Measurements from ENCODE around the gene ZNF467. TPM values are rescaled to one million over a fixed set of nuclear protein-coding genes. Genes with fewer than 3 reads are reported as not detected.
A peak's percentile ranks its signal among the peaks of the same experiment; 100 is the strongest.

Gene ZNF467
- total RNA-seq, 1 donor from 2014 or later: 10.1 TPM

- DNase-seq (ENCODE audit: low spot score): no peak
- no peak for ATAC-seq
- intact Hi-C loops (cut with DNase I): no loop called here
These were observed 3.5 kb upstream of the ZNF467 start for GRCh38 chr7:149776848-149777407.

GRCh38 chr7:149776289-149776688, 2.9 kb upstream of the ZNF467 start:
- ATAC-seq (peak; percentile 4), DNase-seq (ENCODE audit: low spot score) (no peak)
- intact Hi-C loops (cut with DNase I): no loop called here

DNA sequence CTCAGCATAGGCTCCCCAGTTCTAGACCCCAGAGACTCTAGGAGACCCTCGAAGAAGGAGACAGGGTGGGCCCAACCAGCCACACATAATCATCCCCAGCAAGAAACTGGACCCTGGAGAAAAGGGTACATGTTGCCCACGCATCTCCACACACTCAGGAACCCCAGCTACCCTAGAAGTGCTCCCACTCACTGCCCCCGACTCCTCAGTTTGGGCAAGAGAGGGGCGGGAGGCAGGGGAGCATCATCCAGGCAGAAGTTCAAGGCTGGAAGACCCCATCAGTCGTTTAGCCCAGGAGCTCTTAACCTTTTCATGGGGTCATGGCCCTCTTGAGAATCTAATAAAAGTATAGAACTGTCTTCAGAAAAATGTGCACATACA, 1.8 kb upstream of the ZNF467 start:
- no peak for ATAC-seq
- DNase-seq (ENCODE audit: low spot score): no peak

GRCh38 chr7:149774237-149775175, 1.1 kb upstream of the ZNF467 start:
- no peak for ATAC-seq
- intact Hi-C loops (cut with DNase I): no loop called here
- DNase-seq (ENCODE audit: low spot score): no peak

More for the DNA sequence above, 1.8 kb upstream of the ZNF467 start:
- intact Hi-C loops (cut with DNase I): no loop called here

DNA sequence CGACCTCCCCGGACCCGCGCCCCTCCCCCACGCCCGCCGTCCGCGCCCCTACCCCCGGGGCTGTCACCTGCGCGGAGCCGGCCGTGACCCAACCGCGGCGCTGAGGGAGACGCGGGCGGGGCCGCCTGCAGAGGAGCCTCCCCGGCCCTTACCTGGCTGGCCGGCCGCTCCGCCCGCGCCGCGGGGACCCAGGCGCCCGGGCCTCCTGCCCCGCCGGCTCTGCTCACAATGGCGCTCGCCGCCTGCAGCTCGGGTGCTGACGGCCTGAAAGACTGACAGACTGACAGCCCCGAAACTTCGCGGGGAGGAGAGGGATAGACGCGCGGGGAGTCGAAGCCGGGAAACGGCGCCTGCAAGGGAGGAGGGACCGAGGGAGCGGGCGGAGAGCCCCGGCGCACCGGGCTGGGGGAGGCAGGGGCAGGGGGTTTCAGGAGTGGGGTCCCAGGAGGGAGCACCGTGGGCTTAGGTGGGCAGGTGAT, 393 bp downstream of the ZNF467 start:
- no peak for ATAC-seq
- DNase-seq (ENCODE audit: low spot score): no peak
- intact Hi-C loops (cut with DNase I): no loop called here

GRCh38 chr7:149772241-149772955, 990 bp downstream of the ZNF467 start:
- ATAC-seq: peak; percentile 13
- no peak for DNase-seq (ENCODE audit: low spot score)
- intact Hi-C loops (cut with DNase I): no loop called here

- DNase-seq (ENCODE audit: low spot score): peak; percentile 93
- ATAC-seq: peak; percentile 96
- intact Hi-C loops (cut with DNase I): no loop called here
These were observed 1.6 kb downstream of the ZNF467 start for GRCh38 chr7:149771720-149772240.

GRCh38 chr7:149770728-149771636, 2.4 kb downstream of the ZNF467 start:
- ATAC-seq (no peak), DNase-seq (ENCODE audit: low spot score) (peak; percentile 71)
- intact Hi-C loops (cut with DNase I): no loop called here

DNA sequence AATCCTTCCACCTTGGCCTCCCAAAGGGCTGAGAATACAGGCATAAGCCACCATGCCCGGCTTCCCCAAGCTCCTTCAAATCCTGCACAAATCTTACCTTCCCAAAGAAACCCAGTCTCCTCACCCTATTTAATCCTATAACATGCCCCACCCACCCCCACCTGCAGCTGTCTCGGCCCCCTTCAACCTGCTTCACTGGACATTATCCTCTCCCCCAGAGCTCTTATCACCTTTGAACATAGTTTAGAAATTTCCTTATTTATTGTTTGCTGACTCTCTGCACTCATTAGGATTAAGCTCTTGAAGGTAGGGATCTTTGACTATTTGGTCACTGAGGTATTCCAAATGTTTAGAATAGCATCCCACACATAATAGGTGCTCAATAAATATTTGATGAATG, 3.5 kb downstream of the ZNF467 start:
- intact Hi-C loops (cut with DNase I): no loop called here
- ATAC-seq (no peak), DNase-seq (ENCODE audit: low spot score) (no peak)

GRCh38 chr7:149768931-149769330, 4.5 kb downstream of the ZNF467 start:
- ATAC-seq (no peak), DNase-seq (ENCODE audit: low spot score) (no peak)
- intact Hi-C loops (cut with DNase I): no loop called here

GRCh38 chr7:149767068-149767467, 6.3 kb downstream of the ZNF467 start:
- DNase-seq (ENCODE audit: low spot score) (no peak), ATAC-seq (no peak)
- intact Hi-C loops (cut with DNase I): no loop called here

DNA sequence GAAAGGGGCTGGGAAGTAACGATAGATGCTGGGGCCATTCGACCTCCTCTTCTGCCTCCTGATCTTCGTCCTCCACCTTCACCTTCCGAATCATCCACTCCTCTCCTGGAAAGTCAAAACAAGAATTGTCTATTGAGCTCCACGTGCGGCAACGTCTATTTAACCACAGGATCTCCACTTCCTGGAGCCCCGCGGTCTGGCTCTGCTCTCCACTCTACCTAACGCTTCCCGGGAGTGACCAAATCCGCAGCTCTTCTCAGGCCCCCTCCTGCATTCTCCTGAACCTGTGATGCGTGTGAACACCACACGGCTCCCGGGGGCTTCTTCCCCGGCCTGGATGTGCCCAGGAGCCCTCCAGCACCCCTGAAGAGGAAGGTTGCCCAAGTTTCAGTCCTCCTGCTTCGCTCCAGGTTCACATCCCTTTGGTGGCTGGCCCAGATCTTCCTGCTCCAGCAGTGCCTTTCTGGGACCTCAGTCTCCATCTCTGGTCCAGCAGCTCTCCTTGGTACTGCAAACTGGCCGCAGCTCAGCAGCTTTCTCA, 7.2 kb downstream of the ZNF467 start:
- DNase-seq (ENCODE audit: low spot score) (no peak), ATAC-seq (no peak)
- intact Hi-C loops (cut with DNase I): no loop called here

- intact Hi-C loops (cut with DNase I): no loop called here
These were observed 7.8 kb downstream of the ZNF467 start for GRCh38 chr7:149765399-149766121.

DNA sequence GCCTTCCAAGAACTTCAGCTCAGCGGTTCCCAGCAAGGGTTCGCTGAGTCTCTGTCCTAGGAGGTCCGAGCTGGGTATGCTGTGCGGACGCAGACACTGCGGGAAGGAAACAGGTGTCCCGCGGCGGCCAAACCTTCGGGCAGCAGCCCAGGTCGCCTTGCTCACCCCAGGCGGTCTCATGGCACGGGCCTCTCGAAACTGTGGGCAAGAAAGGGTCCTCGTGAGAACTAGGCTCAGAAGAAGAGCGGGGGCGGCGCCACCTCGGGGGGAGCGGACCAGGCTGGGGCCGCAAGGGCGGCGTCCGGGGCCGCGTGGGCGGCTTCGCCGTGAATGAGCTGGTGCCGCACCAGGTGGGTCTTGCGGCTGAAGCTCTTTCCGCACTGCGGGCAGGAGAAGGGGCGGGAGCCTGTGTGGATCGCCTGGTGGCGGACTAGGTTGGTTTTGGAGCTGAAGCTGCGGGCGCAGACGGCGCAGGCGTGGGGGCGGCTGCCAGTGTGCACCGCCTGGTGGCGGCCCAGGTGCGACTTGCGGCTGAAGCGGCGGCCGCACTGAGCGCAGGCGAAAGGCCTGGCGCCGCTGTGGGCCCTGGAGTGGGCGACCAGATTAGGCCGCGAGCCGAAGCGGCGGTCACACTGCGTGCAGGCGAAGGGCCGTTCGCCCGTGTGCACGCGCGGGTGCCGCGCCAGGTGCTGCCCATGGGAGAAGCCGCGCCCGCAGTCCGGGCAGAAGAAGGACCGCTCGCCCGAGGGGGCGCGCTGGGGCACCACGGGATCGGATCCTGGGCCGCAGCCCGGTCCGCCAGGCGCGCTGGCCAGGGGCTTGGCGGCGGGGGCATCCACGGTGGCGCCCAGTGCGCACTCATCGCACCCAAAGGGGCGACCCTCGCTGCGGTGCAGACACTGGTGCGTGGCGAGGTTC, 8.6 kb downstream of the ZNF467 start:
- intact Hi-C loops (cut with DNase I): no loop called here
- DNase-seq (ENCODE audit: low spot score): no peak
- ATAC-seq: no peak

More at GRCh38 chr7:149765399-149766121, 7.8 kb downstream of the ZNF467 start:
- no peak for ATAC-seq
- DNase-seq (ENCODE audit: low spot score): no peak

DNA sequence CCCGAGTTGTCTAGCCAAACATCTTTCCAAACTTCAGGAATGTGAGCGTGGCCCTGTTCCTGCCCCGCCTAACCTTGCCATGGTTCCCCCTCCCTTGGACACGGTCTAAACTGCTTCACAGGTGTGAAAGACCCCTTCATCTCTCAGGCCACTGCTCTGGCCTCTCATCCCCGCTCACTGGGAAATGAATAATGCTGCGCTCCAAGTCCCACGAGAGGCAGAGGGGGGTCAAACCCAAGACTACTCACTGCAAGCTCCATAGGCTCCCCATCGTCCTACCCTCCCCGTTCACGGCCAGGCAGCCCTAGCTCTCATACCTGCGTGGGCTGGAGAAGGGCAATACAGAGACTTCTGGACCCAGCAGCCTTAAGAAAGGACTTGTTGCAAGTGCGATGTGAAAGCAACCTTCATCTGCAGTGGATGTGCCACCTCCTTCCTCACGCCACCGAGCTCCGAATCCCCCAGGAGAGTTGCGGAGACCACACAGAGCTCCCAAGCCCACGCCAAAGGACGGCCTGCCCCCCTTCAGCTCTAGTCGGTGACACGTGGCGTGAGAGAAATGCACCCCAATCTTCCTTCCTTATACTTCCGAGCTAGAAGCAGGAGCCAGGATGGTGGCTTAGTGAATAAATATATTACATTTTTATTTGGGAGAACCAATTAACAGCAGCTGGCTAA, 9.7 kb downstream of the ZNF467 start:
- DNase-seq (ENCODE audit: low spot score) (no peak), ATAC-seq (no peak)
- intact Hi-C loops (cut with DNase I): no loop called here

- intact Hi-C loops (cut with DNase I): no loop called here
- DNase-seq (ENCODE audit: low spot score) (no peak), ATAC-seq (no peak)
These were observed 10.8 kb downstream of the ZNF467 start for GRCh38 chr7:149762610-149763009.
